Stimulated activated effector memory CD8-positive, alpha-beta T cell treated with anti-CD3 and anti-CD28 coated beads, Interleukin-12 subunit alpha, Interleukin-12 subunit beta, amount 100 ng/mL, for 72 hours (primary cell): ENCODE measurements around the gene S100A14.

ENCODE experiments used
- ATAC-seq: fragments of 150-1000 bp; cut with Tn5 transposase; 2 replicates; pipeline ENCODE4 v1.10.0; 2021
- DNase-seq, 2 donors: peaks; one replicate each; pipeline ENCODE4 v3.0.0; 2021 to 2022; ENCODE audit warnings: low spot score in 2 of 2
- H3K27ac Mint-ChIP-seq: one replicate; pipeline ENCODE4 v1.8.0; 2022; ENCODE audit warnings: mild to moderate bottlenecking, mixed read lengths
- H3K36me3 Mint-ChIP-seq: one replicate; pipeline ENCODE4 v1.8.0; 2022; ENCODE audit warnings: mild to moderate bottlenecking, mixed read lengths
- H3K4me1 Mint-ChIP-seq: one replicate; pipeline ENCODE4 v1.8.0; 2022; ENCODE audit warnings: mixed read lengths
- H3K4me3 Mint-ChIP-seq: one replicate; pipeline ENCODE4 v1.8.0; 2022; ENCODE audit warnings: mild to moderate bottlenecking, mixed read lengths
- H3K9me3 Mint-ChIP-seq: one replicate; pipeline ENCODE4 v1.8.0; 2022; ENCODE audit warnings: mixed read lengths

Gene S100A14

DNA sequence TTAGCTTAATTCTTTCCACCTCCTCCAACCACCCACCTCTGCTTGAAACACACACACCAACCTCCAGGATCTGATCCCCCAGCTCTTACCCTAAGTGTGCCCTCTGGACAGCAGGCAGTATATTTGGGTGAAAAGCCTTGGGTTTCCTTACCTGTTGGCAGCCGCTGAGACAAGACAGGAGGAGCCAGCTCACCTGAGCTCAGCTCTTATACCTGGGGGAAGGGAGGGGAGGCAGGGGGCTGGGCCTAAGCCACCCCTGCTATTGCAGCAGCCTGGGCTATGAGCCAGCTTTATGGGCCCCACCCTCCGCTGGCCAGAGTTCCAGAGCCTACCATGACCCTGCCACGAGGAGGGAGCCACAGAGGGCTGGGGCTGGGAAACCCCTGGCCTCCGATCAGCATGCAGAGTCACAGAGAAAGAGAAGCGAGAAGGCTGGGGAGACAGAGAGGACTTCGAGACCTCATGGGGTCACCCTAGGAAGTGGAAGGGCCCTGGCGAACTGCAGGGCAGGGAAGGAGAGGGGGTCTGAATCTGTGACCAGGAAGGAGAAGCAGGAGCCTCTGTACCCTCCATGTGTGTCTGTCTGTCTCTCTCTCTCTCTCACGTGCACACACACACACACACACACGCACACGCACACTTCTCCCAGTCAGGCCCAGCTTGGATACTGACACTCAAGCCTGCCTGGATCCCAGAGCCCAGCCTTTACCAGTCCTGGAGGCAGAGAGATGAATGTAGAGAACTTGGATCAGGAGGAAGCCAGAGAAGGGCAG, at the start of gene S100A14:
Gene S100A14, minus strand, starts transcription at position 182 of the 773 bp plus-strand sequence. CDS start 467 bp downstream, outside the sequence.
- no peaks in the 10 kb centered on the region for H3K4me1 Mint-ChIP-seq
- H3K27ac Mint-ChIP-seq, result peak within 1 kb of the TSS; percentile 84
- H3K36me3 Mint-ChIP-seq, result no peaks in the 10 kb centered on the region
- DNase-seq (no peak), ATAC-seq (no peak)
- no peak within 1 kb of the TSS for H3K4me3 Mint-ChIP-seq
- no peaks in the 10 kb centered on the region for H3K9me3 Mint-ChIP-seq

DNA sequence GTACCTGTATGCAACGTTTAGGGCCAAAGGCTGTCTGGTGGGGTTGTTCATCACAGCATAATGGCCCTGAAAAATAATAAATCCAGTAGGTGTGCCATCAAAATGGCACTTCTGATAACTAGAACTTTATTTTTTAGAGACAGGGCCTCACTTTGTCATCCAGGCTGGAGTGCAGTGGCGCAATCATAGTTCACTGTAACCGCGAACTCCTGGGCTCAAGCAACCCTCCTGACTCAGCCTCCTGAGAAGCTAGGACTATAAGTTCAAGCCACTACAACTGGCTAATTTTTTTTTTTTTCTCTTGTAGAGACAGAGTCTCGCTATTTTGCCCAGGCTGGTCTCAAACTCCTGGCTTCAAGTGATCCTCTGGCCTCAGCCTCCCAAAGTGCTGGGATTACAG, 47.1 kb upstream of the S100A14 start:
- ATAC-seq (no peak), DNase-seq (no peak)
- Mint-ChIP-seq H3K4me1 (peaks cover 19% of the 10 kb centered on the region), H3K4me3 (no peak overlapping the region), H3K36me3 (no peaks in the 10 kb centered on the region), H3K27ac (peak overlapping the region; percentile 33), H3K9me3 (no peaks in the 10 kb centered on the region)

DNA sequence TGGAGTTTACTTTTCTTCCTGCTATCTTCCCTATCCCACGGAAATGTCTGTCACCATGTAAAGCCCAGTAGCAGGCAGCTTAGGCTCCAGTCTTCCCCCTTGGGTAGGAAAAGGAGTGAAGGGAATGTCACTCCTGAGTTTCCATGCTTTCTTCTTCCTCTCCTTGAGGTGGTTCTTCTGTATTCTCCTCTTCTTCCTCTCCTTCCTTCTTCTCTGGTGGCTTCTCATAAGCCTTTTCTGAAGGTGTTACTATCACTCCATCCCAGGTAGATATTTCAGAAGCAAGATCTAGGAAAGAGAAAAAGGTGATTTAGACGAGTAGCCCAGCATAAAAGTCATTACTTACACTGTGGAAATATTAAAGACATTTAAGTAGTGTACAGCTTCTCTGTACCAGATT, 46.1 kb upstream of the S100A14 start:
- H3K27ac Mint-ChIP-seq, result peak overlapping the region; percentile 33
- DNase-seq (no peak), ATAC-seq (no peak)
- H3K4me1 Mint-ChIP-seq, result peaks cover 23% of the 10 kb centered on the region
- no peak overlapping the region for H3K4me3 Mint-ChIP-seq
- H3K36me3 Mint-ChIP-seq, result no peaks in the 10 kb centered on the region
- no peaks in the 10 kb centered on the region for H3K9me3 Mint-ChIP-seq

DNA sequence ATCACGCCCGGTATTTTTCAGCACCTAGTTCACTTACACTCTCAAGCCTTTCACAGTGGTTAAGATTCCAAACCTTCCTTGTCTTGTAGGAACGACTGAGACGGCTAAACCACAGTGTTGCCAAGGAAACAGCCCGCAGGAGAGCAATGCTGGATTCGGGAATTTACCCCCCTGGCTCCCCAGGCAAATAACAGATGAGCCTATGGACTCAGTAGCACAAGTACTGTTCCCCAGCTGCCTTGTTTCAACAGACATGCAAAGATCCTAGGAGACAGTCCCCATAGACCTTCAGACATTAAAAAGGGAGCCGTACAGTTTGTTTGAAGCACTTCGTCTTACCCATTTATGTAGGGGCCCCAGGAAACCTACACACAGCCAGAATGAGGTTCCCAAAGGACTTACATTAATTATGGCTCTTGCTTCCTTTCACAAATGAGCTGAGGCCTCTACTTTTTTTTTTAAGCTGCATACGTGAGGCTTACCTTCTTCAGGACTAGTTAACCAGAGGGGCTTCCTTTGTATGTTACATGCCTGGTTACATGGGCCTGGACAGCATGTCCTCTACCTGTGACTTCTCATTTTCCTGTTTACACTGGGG, 45.1 kb upstream of the S100A14 start:
- peak overlapping the region; percentile 30 for H3K27ac Mint-ChIP-seq
- H3K36me3 Mint-ChIP-seq, result no peaks in the 10 kb centered on the region
- H3K4me3 Mint-ChIP-seq, result no peak overlapping the region
- no peaks in the 10 kb centered on the region for H3K9me3 Mint-ChIP-seq
- ATAC-seq (no peak), DNase-seq (no peak)
- H3K4me1 Mint-ChIP-seq, result peaks cover 23% of the 10 kb centered on the region

DNA sequence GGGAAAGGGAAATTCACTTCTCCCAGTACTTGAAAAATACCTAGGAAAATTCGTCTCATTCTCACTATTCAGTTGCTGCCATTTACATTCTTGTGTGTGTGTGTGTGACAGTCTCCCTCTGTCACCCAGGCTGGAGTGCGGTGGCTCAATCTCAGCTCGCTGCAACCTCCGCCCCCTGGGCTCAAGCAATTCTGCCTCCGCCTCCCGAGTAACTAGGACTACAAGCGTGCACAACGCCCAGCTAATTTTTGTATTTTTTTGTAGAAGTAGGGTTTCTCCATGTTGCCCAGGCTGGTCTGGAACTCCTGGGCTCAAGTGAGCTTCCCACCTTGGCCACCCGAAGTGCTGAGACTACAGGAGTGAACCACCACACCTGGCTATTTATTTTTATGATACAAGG, 43.5 kb upstream of the S100A14 start:
- Mint-ChIP-seq H3K4me3 (peak overlapping the region; percentile 89), H3K36me3 (no peaks in the 10 kb centered on the region), H3K27ac (peak overlapping the region; percentile 93), H3K9me3 (no peaks in the 10 kb centered on the region), H3K4me1 (peaks cover 23% of the 10 kb centered on the region)
- no peak for ATAC-seq
- no peak for DNase-seq

DNA sequence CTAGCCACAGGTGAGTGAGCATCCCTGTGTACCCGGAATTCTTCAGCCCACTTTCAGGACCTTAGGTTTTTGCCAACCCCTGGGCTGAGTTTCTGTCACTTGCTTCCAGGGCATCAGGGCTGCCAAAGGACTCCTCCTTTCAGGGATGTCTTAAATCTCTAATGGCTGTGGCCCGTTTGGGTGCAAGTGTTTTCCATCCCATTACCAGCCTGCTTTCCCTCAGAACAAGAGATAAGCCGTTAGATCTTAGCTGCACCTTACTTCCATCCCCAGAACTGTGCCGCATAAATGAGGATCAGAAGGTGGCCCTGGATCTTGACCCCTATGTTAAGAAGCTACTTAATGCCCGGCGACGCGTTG, 43.0 kb upstream of the S100A14 start:
- H3K27ac Mint-ChIP-seq, result peak overlapping the region; percentile 93
- no peaks in the 10 kb centered on the region for H3K9me3 Mint-ChIP-seq
- no peak for DNase-seq
- no peaks in the 10 kb centered on the region for H3K36me3 Mint-ChIP-seq
- ATAC-seq, result no peak
- H3K4me1 Mint-ChIP-seq, result peaks cover 23% of the 10 kb centered on the region
- peak overlapping the region; percentile 89 for H3K4me3 Mint-ChIP-seq

DNA sequence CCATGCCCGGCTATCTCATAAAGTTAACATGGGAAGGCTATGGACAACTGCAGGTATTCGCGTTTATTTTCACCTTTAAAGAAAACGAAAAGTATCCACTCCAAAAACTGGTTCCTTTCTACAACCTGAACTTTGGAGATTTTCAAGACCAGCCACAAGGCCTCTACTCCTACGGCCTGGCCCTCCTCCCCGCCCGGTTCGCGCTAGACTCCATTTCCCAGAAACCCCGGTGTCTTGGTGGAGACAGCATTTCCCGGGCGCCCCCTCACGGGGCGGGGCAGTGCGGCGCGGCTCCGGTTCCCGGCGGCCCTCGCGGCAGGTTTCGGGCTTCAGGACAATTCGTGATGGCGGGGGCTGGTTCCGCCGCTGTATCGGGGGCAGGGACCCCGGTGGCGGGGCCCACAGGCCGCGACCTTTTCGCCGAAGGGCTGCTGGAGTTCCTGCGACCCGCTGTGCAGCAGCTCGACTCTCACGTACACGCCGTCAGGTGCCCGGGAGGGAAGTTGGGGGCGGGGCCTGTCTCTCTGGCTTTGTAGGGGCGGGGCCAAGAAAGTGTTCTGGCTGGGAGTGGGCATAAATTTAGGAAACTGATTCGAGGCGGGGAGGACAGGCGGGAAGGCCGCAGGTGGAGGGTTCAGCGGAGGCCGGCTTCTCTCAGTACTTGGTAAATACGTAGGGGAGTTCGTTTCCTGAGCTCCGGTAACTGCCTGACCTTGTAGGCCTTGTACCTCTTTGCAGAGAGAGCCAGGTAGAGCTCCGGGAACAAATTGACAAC, 42.5 kb upstream of the S100A14 start, which contains the start of gene SNAPIN:
Gene SNAPIN, plus strand, starts transcription at position 304 of the 775 bp plus-strand sequence. Its CDS starts 41 bp downstream, at position 345.
- peak; percentile 98 for ATAC-seq
- peaks cover 23% of the 10 kb centered on the region for H3K4me1 Mint-ChIP-seq
- peak within 1 kb of the TSS; percentile 89 for H3K4me3 Mint-ChIP-seq
- no peaks in the 10 kb centered on the region for H3K9me3 Mint-ChIP-seq
- peak; percentile 84 to 96 for DNase-seq
- no peaks in the 10 kb centered on the region for H3K36me3 Mint-ChIP-seq
- peak within 1 kb of the TSS; percentile 93 for H3K27ac Mint-ChIP-seq

DNA sequence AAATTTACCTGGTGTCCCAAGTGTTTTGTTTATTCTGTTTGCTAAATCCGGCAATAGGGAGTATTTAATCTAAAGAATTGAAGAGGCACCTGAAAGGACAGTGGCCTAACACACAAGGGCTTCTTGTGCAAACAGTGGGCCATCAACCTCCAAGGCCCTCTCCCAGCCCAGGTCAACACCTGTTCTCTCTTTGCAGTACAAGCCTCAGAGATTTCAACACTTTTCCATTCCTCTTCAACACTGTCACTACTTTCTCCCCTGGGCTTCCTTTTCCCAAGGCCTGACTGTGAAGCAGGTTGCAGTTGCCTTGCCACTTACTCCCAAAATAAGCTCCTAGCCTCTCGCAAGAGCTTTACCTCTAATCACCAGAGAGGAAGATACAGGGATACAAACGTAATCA, 39.2 kb upstream of the S100A14 start:
- Mint-ChIP-seq H3K27ac (no peak overlapping the region), H3K4me1 (peaks cover 17% of the 10 kb centered on the region), H3K36me3 (peaks cover 3% of the 10 kb centered on the region), H3K9me3 (no peaks in the 10 kb centered on the region), H3K4me3 (no peak overlapping the region)
- no peak for DNase-seq
- ATAC-seq, result no peak

DNA sequence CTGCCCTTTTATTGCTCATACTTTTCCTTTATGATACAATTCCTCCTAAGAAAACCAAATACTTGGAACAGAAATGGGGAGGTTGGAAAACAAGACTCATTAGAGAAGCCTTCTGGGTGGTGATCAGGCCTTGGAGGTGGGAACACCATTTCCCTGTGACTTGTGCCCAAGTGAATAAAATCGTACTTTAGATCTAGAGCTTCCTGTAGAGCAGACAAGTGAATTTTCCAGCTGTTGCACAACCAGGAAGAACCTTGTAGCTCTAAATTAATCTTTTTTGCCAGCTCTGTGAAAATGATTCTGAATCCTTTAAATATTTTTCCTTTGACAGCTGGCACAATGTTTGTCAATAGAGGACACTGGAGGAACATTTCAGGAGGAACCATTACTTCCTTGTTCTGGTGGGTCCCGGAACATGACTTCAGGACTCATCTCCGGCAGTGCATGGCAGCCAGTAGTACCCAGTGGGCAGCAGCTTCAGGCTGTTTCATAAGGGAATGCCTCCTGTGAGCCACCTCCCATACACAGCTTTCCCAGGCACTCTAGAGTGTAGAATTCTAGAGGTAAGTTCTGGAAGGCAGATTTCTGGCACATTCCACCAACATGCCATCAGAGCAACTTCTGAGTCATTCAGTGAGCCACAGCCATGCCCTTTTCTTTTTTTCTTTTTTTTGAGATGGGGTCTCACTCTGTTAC, 36.8 kb upstream of the S100A14 start:
- no peak for ATAC-seq
- H3K27ac Mint-ChIP-seq, result no peak overlapping the region
- no peaks in the 10 kb centered on the region for H3K9me3 Mint-ChIP-seq
- peaks cover 19% of the 10 kb centered on the region for H3K36me3 Mint-ChIP-seq
- peaks cover 13% of the 10 kb centered on the region for H3K4me1 Mint-ChIP-seq
- no peak overlapping the region for H3K4me3 Mint-ChIP-seq
- no peak for DNase-seq

DNA sequence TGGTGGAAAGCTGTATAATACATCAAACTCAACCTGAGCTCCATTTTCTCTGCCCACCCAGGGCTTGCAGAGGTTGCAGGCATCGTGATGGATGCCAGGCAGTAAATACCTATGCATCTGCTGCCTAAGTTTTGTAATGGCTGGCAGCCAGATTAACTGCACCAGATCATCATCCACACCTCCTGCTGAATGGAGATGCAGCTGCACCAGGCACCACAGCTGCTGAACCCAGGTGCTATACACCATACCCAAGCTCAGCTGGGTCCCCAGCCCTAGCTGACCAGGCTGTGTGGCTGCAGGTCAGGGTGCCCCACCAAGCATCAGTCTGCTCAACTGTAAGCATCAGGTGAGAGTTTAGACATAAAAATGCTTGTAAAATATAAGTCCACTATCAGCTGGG, 35.6 kb upstream of the S100A14 start:
- H3K27ac Mint-ChIP-seq, result no peak overlapping the region
- peaks cover 22% of the 10 kb centered on the region for H3K4me1 Mint-ChIP-seq
- H3K4me3 Mint-ChIP-seq, result no peak overlapping the region
- H3K9me3 Mint-ChIP-seq, result no peaks in the 10 kb centered on the region
- no peak for DNase-seq
- H3K36me3 Mint-ChIP-seq, result peaks cover 26% of the 10 kb centered on the region
- ATAC-seq, result no peak

DNA sequence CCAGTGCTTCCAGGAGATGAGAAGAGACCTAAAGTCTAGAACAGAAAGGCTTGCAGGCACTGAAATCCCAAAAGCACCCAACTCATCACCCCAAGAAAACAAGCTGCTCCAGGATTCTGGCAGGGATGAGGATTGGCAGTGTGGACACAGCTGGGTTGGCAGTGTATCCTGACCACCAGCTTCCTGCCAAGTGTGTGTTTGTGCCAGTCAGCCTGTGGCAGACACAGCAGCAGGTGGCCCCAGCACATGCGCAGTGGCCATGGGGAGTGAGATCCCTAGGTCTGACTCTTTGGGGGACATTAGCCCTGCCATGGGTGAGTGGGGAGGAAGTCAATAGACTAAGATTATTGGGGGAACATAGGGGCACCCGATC, 33.7 kb upstream of the S100A14 start:
- ATAC-seq (no peak), DNase-seq (no peak)
- H3K9me3 Mint-ChIP-seq, result no peaks in the 10 kb centered on the region
- peaks cover 46% of the 10 kb centered on the region for H3K36me3 Mint-ChIP-seq
- H3K4me1 Mint-ChIP-seq, result peaks cover 34% of the 10 kb centered on the region
- H3K27ac Mint-ChIP-seq, result peak overlapping the region; percentile 87
- no peak overlapping the region for H3K4me3 Mint-ChIP-seq

DNA sequence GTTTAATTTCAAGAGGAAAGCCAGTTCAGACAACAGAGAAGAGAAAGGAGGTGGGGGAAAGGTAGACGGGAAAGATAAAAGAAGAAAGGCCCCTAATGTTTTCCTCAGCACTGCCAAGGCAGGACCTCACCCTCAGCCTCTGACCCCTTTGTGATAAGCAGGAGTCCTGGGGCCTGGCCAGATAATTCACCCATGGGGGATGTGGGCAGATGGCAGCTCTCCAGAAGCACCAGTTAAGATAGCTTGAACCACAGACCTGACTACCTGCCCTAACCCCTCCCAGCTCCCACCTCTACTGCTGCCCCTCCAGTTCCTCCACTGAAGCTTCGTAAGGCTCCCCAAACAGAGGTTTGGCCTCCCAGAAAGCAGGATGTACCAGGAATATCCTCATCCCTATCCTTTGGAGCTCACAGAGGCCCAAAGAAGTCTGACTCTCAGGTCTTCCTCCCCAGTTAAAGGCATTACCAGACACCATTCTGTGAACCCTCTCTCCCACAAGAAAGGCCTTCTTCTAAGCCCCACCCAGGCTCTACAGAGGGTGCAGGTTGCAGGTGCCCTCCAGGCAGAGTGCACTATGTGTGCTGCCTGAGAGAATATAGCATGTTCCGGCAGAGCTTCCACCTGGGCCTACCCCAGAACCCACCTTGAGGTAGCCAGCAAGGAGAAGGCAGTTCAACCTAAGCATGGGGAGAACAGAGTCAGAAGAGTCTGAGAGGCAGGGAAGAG, 33.2 kb upstream of the S100A14 start:
- Mint-ChIP-seq H3K4me3 (no peak overlapping the region), H3K4me1 (peaks cover 34% of the 10 kb centered on the region), H3K36me3 (peaks cover 51% of the 10 kb centered on the region), H3K27ac (peak overlapping the region; percentile 87), H3K9me3 (no peaks in the 10 kb centered on the region)
- ATAC-seq, result no peak
- DNase-seq, result no peak

DNA sequence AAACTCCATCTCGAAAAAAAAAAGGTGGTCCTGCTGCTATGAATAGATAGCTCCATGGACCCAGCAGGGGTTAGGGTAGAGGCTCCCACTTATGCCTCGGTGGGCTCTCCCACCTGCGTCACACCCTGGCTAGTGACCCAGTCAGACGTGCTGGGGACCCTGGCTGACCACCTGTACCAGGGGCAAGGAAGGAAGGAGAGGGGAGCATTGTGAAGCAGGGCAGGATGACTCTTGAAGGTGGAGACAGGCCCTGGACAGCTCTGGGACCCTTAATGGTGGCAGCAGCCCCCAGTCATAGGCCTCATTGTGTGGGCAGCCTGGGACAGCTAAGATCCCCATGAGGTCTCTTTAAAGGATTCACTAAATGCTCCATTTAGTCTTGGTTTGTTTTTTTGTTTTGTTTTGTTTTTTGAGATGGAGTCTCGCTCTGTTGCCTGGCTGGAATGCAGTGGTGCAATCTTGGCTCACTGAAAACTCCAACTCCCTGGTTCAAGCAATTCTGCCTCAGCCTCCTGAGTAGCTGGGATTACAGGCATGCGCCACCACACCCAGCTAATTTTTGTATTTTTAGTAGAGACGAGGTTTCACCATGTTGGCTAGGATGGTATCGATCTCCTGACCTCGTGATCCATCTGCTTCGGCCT, 32.0 kb upstream of the S100A14 start:
- ATAC-seq, result no peak
- Mint-ChIP-seq H3K36me3 (peaks cover 63% of the 10 kb centered on the region), H3K4me1 (peaks cover 44% of the 10 kb centered on the region), H3K9me3 (no peaks in the 10 kb centered on the region), H3K4me3 (no peak overlapping the region), H3K27ac (peak overlapping the region; percentile 87)
- no peak for DNase-seq

DNA sequence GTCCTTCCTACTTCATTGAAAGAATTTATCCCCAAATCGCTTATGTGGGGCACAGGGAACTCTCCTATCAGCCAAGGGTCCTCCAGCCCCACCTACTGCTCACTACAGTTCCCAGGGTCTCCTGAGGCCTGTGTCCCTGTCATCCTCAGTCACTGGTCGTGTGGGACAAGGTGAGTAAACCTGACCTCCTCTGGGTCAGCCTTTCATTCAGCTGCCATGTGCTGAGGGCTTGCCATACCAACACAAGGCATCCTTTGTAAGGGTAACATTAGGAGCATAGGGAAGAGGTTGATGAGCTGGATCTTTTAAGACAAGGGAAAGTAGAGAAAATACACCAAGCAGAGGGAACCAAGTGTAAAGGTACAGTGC, 31.2 kb upstream of the S100A14 start:
- Mint-ChIP-seq H3K27ac (peak overlapping the region; percentile 87), H3K36me3 (peaks cover 71% of the 10 kb centered on the region), H3K4me3 (no peak overlapping the region), H3K4me1 (peaks cover 49% of the 10 kb centered on the region), H3K9me3 (no peaks in the 10 kb centered on the region)
- no peak for DNase-seq
- ATAC-seq, result no peak
